ENCODE data around the gene ARHGAP6. TPM values are rescaled to one million over a fixed set of nuclear protein-coding genes. Genes with fewer than 3 reads are reported as not detected.

Gene ARHGAP6
- total RNA-seq, 1 experiment from 2014 or later: 0.10 TPM

- Histone ChIP-seq H3K9me3 (ENCODE audit: control insufficient read depth in 1 of 2, insufficient read depth in 1 of 2, low read depth in 1 of 2, low read length in 2 of 2) (no peaks in the 10 kb centered on the region), H3K9me2 (ENCODE audit: insufficient read depth) (no peaks in the 10 kb centered on the region), H3K27me3 (ENCODE audit: insufficient read depth, low read length) (no peaks in the 10 kb centered on the region), H2AFZ (ENCODE audit: low read depth, low read length, poor library complexity, severe bottlenecking) (no peak overlapping the region), H3K79me2 (ENCODE audit: insufficient read depth, low read length) (no peaks in the 10 kb centered on the region), H4K20me1 (ENCODE audit: insufficient read depth) (no peaks in the 10 kb centered on the region), H3K27ac (ENCODE audit: low read depth, low read length) (no peak overlapping the region), H3K4me3 (replicated peaks in 1 of 2; ENCODE audit: low read depth in 1 of 2, low read length in 2 of 2) (no peak overlapping the region), H3K4me2 (ENCODE audit: low read length) (no peak overlapping the region), H3K36me3 (ENCODE audit: control insufficient read depth in 1 of 2, insufficient read depth in 2 of 2, low read length in 2 of 2) (no peaks in the 10 kb centered on the region), H3K9ac (ENCODE audit: low read length) (no peak overlapping the region), H3K4me1 (ENCODE audit: control insufficient read depth in 1 of 2, insufficient read depth in 2 of 2, low read length in 2 of 2) (no peaks in the 10 kb centered on the region)
- ChIA-PET CTCF (no interaction called here), RAD21 (ENCODE audit: low non-redundant PET in 1 of 2, low total read pairs in 2 of 2, uncharacterized antibody in 2 of 2, unreplicated experiment in 2 of 2) (no interaction called here), POLR2A (no interaction called here)
- no peak for TF ChIP-seq POLR2AphosphoS5 (IDR thresholded peaks at IDR 0.05; ENCODE audit: low read depth, low read length)
- TF ChIP-seq MAX (IDR thresholded peaks at IDR 0.05): no peak
- no peak for TF ChIP-seq EZH2phosphoT487 (IDR thresholded peaks at IDR 0.05; ENCODE audit: borderline replicate concordance)
- TF ChIP-seq, protein P1, sequence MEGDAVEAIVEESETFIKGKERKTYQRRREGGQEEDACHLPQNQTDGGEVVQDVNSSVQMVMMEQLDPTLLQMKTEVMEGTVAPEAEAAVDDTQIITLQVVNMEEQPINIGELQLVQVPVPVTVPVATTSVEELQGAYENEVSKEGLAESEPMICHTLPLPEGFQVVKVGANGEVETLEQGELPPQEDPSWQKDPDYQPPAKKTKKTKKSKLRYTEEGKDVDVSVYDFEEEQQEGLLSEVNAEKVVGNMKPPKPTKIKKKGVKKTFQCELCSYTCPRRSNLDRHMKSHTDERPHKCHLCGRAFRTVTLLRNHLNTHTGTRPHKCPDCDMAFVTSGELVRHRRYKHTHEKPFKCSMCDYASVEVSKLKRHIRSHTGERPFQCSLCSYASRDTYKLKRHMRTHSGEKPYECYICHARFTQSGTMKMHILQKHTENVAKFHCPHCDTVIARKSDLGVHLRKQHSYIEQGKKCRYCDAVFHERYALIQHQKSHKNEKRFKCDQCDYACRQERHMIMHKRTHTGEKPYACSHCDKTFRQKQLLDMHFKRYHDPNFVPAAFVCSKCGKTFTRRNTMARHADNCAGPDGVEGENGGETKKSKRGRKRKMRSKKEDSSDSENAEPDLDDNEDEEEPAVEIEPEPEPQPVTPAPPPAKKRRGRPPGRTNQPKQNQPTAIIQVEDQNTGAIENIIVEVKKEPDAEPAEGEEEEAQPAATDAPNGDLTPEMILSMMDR (IDR thresholded peaks at IDR 0.05 in 2 of 3, conservative IDR thresholded peaks at IDR 0.05 in 1 of 3; ENCODE audit: borderline replicate concordance in 1 of 3, insufficient read depth in 1 of 3, low read depth in 2 of 3, low read length in 2 of 3): no peak
- TF ChIP-seq, protein P2, sequence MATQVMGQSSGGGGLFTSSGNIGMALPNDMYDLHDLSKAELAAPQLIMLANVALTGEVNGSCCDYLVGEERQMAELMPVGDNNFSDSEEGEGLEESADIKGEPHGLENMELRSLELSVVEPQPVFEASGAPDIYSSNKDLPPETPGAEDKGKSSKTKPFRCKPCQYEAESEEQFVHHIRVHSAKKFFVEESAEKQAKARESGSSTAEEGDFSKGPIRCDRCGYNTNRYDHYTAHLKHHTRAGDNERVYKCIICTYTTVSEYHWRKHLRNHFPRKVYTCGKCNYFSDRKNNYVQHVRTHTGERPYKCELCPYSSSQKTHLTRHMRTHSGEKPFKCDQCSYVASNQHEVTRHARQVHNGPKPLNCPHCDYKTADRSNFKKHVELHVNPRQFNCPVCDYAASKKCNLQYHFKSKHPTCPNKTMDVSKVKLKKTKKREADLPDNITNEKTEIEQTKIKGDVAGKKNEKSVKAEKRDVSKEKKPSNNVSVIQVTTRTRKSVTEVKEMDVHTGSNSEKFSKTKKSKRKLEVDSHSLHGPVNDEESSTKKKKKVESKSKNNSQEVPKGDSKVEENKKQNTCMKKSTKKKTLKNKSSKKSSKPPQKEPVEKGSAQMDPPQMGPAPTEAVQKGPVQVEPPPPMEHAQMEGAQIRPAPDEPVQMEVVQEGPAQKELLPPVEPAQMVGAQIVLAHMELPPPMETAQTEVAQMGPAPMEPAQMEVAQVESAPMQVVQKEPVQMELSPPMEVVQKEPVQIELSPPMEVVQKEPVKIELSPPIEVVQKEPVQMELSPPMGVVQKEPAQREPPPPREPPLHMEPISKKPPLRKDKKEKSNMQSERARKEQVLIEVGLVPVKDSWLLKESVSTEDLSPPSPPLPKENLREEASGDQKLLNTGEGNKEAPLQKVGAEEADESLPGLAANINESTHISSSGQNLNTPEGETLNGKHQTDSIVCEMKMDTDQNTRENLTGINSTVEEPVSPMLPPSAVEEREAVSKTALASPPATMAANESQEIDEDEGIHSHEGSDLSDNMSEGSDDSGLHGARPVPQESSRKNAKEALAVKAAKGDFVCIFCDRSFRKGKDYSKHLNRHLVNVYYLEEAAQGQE (IDR thresholded peaks at IDR 0.05; ENCODE audit: low read depth): no peak
- TF ChIP-seq YY1 (IDR thresholded peaks at IDR 0.05; ENCODE audit: extremely low read depth, insufficient replicate concordance, low read depth, low read length): no peak
- TF ChIP-seq CEBPB (IDR thresholded peaks at IDR 0.05; ENCODE audit: low read depth): no peak
- no TSS peak for BruUV-seq (replicated peaks)
- ATAC-seq: no peak
- no peak for DNase-seq (ENCODE audit: low read depth, low spot score)
- intact Hi-C loops (cut with micrococcal nuclease): no loop called here
Measured at GRCh38 chrX:11298600-11298999, 367.1 kb downstream of the ARHGAP6 start.

Data from HCT116 (cell line).